Ammon's horn (tissue), 1 donor: ENCODE measurements around the gene ZNF747.
"Not testable (repeated sequence)": the region's sequence is repeated elsewhere in the genome, so short reads cannot be mapped to it uniquely, and the experiment has no call there.

Experiments used
- DNase-seq: peaks from one replicate; pipeline ENCODE4 v3.0.0-alpha.2; 2016; ENCODE audit warnings: low spot score

Gene ZNF747

DNA sequence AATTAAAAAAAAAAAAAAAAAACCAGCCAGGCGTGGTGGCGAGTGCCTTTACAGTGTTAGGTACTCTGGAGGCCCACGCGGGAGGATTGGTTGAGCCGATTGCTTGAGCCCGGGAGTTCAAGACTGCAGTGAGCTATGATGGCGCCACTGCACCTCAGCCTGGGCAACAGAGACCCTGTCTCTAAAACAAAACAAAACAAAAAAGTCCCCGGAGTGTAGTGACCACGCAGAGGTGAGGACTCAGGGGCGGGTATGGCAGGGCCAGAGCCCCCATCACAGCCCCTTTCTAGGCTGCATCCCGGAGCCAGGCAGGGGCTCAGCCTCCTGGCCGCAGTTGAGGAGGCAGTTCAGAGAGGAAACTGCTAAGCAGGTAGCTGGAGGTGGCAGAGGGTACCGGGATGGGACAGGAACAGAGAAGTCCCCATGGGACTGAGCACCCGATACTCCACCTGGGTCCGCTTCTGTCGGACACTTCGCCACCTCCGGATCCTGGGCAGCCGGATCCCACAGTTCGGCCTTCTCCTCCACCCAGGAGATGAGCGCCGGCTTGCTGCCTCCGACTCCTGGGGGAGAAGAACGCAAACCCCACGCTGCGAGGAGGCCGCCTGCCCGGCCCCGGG is 800 bp downstream of the ZNF747 start:
- DNase-seq, result no peak

DNA sequence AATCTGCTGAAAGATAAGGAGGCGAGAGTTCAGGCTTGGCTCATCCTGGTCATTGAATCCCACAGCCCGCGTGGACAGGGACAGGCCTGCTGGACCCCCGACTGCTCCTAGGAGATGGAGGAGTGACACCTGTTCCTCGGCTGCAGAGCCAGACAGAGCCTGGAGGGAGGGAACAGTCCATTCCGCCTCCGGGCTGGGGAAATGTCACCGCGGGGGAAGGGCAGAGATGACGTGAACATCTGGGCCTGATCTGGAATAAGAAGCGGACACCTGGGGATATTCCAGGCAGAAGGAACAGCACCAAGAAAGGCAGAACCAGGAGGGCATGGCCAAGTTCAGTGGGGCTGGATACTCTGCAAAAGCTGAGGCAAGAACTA is 1.5 kb downstream of the ZNF747 start:
- DNase-seq, result no peak

- DNase-seq, result no peak
Measured at GRCh38 chr16:30532285-30533145, 2.1 kb downstream of the ZNF747 start.

DNA sequence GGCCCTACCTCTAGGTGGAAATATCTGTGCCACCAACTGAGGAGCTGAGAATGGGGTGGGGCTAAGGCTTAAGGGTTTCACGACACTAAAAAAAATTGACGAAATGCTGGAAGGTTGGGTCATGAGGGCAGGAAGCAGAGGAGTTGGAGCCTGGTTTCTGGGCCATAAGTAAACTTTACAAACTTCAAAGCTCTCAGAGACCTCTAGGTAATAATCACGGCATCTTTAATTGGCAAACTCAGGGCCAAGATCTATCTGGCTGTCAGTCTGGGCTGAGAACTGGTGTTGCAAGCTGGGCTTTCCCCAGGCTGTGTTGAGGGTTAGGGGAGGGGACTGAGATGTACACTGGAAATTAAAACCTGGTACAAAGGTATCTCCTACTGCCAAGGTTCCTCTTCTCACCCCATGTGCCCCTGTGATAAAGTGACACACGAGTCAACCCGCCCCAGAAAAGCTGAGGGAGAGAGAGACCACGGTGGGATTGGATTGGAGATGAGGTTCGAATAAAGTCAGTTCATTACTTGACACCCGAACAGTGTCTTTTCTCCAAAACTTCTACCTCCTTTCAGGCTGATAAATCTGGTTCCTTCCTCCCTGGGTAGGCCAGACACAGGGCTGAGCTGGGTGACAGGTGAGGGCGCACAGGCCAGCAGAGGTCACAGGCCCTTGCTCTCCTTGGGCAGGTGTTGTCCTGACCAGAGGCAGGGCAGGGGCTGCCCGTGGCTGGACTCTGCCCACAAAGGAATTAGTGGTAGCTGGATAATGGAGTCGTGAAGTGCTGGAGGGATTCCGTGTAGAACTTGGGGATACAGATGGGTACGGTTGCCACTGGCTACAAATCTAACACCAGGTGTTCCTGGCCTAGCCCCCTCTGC is 4.3 kb downstream of the ZNF747 start:
- DNase-seq, result no peak

DNA sequence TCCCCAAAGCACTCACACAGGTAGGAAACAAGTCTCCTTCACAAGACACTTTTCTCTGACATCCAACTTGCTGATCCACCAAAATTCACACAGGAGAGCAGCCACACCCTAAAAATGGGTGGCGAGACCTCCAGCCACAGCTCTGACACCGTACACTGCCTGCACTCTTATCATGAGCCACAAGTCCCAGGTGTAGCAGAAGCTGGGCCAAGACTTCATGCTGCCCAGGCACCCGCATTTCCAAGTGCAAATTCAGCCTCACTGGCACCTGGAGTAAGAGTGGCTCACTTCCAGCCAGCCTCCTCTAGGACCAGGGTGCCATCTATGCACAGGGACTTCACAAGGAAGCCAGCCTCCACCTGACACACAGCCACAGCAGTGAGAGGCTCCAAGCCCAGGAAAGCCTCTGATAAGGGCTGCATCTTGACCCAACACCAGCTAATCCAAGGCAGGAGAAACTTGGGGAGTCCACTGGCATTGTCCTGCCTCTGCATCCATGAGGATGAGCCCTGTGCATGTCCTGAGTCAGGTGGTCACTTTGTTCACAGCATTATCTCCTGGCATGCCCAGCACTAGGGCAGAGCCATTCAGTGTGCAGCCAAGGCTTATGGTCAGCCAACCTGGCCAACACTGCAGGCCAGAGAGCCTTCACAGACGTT is 5.7 kb downstream of the ZNF747 start:
- DNase-seq, result no peak

GRCh38 chr16:30527635-30528178 is 7.0 kb downstream of the ZNF747 start:
- no peak for DNase-seq

DNA sequence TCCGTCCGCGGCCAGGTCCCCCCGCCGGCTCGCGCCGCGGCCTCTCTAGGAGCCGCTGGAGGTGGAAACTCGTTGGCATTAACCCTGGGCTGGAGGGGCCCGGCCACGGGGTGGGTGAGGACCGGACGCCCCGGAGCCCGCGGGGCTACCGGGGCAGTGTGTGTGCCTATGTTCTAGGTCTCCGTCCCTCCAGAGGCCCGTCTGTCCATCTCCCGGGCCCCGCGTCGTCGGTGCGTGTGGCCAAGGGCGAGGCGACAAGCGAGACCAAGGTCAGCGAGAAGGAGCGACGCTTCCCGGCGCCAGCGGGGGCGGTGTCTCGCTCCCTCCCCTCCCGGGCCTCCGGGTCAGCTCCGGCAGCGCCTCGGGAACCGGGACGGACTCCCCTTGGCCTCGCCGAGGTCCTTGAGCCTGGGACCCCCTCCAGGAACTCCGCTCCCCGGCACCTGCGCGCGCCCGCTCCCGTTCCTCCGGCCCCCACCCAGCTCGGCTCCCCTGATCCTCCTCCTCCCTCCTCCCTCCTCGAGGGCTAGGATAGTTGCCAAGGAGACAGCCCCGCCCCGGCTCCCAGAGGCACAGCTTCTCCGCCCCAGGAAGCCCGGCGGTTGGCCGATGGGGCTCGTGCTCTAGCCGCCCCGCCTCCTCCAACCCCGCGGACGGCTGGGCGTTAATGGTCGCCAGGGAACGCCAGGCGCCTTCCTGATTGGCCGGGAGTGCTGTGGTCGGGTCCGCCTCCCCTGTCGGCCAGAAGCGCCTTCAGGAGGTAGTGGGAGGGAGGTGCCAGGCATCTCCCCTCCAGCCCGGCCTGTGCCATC is 7.6 kb downstream of the ZNF747 start:
- DNase-seq, result peak; percentile 98

- DNase-seq, result peak; percentile 48
Measured at GRCh38 chr16:30526137-30526822, 8.4 kb downstream of the ZNF747 start, which contains the start of gene ZNF768. ZNF768 (minus strand) TSS chr16:30526566; CDS start chr16:30526413, 153 bp downstream.

- DNase-seq, result no peak
Measured at GRCh38 chr16:30525844-30526136, 8.9 kb downstream of the ZNF747 start.

DNA sequence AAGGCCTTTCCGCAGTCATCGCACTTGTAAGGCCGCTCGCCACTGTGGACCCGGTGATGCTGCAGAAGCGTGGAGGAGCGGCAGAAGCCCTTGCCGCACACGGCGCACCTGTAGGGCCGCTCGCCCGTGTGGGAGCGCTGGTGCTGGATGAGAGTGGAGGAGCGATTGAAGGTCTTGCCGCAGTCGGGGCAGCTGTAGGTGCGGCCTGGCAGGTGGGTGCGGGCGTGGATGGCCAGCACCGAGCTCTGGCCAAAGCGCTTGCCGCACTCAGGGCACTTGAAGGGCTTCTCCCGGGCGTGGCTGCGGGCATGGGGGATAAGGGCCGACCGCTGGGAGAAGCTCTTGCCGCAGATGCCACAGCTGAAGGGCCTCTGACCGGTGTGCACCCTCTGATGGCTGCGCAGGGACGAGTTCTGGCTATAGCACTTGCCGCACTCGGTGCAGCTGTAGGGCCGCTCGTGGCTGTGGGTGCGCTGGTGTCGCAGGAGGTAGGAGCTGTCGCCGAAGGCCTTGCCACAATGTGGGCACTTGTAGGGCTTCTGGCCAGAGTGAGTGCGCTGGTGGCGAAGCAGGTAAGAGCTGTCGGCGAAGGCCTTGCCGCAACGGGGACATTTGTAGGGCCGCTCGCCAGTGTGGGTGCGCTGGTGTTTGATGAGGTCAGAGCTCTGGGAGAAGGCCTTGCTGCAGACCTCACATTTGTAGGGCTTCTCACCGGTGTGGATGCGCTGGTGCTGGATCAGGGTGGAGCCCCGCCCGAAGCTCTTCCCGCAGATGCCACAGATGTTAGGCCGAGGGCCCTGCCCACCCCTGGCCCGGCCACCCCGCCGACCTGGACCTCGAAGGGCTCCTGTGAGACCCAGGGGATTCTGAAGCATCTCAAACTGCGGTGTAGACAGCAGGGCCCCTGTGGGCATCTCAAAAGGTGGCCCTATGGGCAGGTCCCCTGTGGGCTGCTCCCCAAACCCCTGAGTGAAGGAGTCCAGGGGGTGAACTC is 9.8 kb downstream of the ZNF747 start:
- DNase-seq, result no peak

GRCh38 chr16:30523768-30524574 is 10.7 kb downstream of the ZNF747 start:
- DNase-seq, result no peak

- not testable (repeated sequence) for DNase-seq
Measured at GRCh38 chr16:30522702-30523463, 11.8 kb downstream of the ZNF747 start.

- DNase-seq, result no peak
Measured at GRCh38 chr16:30521873-30522641, 12.6 kb downstream of the ZNF747 start.

- DNase-seq, result no peak
Measured at GRCh38 chr16:30521476-30521872, 13.2 kb downstream of the ZNF747 start.

GRCh38 chr16:30519120-30520049 is 15.3 kb downstream of the ZNF747 start:
- no peak for DNase-seq

DNA sequence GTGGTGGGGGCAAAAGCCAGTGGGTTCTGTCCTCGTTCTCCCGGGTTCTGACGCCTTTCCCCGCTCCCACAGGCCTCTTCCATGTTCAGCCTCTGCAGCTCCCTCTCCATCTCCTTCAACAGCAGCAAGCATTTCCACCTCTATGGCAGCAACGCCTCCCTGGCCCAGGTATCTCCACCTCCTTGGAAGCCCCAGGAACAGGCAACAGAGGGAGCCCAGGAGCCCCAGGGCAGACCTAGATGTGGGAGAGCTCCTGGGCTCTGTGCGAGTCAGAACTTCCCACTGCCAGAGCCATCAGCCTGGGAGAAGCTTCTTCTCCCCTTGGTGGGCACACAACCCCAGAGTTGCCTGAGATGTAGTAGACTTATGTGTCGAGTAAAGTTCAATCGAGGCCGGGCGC is 16.1 kb downstream of the ZNF747 start:
- no peak for DNase-seq
